ENCODE results near the gene RAB40A.

- TF ChIP-seq, protein P1, sequence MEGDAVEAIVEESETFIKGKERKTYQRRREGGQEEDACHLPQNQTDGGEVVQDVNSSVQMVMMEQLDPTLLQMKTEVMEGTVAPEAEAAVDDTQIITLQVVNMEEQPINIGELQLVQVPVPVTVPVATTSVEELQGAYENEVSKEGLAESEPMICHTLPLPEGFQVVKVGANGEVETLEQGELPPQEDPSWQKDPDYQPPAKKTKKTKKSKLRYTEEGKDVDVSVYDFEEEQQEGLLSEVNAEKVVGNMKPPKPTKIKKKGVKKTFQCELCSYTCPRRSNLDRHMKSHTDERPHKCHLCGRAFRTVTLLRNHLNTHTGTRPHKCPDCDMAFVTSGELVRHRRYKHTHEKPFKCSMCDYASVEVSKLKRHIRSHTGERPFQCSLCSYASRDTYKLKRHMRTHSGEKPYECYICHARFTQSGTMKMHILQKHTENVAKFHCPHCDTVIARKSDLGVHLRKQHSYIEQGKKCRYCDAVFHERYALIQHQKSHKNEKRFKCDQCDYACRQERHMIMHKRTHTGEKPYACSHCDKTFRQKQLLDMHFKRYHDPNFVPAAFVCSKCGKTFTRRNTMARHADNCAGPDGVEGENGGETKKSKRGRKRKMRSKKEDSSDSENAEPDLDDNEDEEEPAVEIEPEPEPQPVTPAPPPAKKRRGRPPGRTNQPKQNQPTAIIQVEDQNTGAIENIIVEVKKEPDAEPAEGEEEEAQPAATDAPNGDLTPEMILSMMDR (IDR thresholded peaks at IDR 0.05): no peak
- TF ChIP-seq EZH2 (IDR thresholded peaks at IDR 0.05; ENCODE audit: borderline replicate concordance, insufficient read depth, low read depth, low read length, poor library complexity, severe bottlenecking): no peak
Measured at GRCh38 chrX:103536071-103536470, 16.8 kb upstream of the RAB40A start.
